ENCODE results near the gene SEPTIN3.

- TF ChIP-seq, protein P1, sequence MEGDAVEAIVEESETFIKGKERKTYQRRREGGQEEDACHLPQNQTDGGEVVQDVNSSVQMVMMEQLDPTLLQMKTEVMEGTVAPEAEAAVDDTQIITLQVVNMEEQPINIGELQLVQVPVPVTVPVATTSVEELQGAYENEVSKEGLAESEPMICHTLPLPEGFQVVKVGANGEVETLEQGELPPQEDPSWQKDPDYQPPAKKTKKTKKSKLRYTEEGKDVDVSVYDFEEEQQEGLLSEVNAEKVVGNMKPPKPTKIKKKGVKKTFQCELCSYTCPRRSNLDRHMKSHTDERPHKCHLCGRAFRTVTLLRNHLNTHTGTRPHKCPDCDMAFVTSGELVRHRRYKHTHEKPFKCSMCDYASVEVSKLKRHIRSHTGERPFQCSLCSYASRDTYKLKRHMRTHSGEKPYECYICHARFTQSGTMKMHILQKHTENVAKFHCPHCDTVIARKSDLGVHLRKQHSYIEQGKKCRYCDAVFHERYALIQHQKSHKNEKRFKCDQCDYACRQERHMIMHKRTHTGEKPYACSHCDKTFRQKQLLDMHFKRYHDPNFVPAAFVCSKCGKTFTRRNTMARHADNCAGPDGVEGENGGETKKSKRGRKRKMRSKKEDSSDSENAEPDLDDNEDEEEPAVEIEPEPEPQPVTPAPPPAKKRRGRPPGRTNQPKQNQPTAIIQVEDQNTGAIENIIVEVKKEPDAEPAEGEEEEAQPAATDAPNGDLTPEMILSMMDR (conservative IDR thresholded peaks at IDR 0.05; ENCODE audit: low read length), result no peak
- TF ChIP-seq EZH2phosphoT487 (IDR thresholded peaks at IDR 0.05; ENCODE audit: borderline replicate concordance), result no peak
These were observed 17.3 kb upstream of the SEPTIN3 start, which contains the start of gene SMIM45 for GRCh38 chr22:41951898-41952474.
